Activated CD8-positive, alpha-beta T cell treated with anti-CD3 and anti-CD28 coated beads for 36 hours (primary cell): Measurements from ENCODE around the gene ARR3. TPM values are rescaled to one million over a fixed set of nuclear protein-coding genes. Genes with fewer than 3 reads are reported as not detected.
"Not testable (repeated sequence)": the region's sequence is repeated elsewhere in the genome, so short reads cannot be mapped to it uniquely, and the experiment has no call there.

Source experiments
- ATAC-seq: fragments of 200-7000 bp; cut with Tn5 transposase; one replicate; pipeline ENCODE4 v1.10.0; 2021; ENCODE audit warnings: mild to moderate bottlenecking, moderate library complexity
- CTCF ChIA-PET: fragments of 350-600 bp; sonication (Branson Sonifier 250); formaldehyde crosslinking; loops from one replicate; lab custom pipeline; 2021; ENCODE audit warnings: antibody characterized with exemption; lab: Charles Lee
- POLR2A ChIA-PET: fragments of 350-600 bp; sonication (Branson Sonifier 250); formaldehyde crosslinking; loops from one replicate; lab custom pipeline; 2021; ENCODE audit warnings: antibody characterized with exemption; lab: Charles Lee
- DNase-seq: peaks from one replicate; pipeline ENCODE4 v3.0.0-alpha.2; 2020
- H3K27ac Mint-ChIP-seq: one replicate; pipeline ENCODE4 v1.8.0; 2021; ENCODE audit warnings: mild to moderate bottlenecking, mixed read lengths
- H3K27me3 Mint-ChIP-seq: one replicate; pipeline ENCODE4 v1.8.0; 2021; ENCODE audit warnings: mixed read lengths
- H3K36me3 Mint-ChIP-seq: one replicate; pipeline ENCODE4 v1.8.0; 2021; ENCODE audit warnings: low read depth, mixed read lengths
- H3K4me1 Mint-ChIP-seq: one replicate; pipeline ENCODE4 v1.8.0; 2021; ENCODE audit warnings: low read depth, mixed read lengths
- H3K4me3 Mint-ChIP-seq: one replicate; pipeline ENCODE4 v1.8.0; 2021; ENCODE audit warnings: mild to moderate bottlenecking, moderate library complexity, mixed read lengths
- H3K9me3 Mint-ChIP-seq: one replicate; pipeline ENCODE4 v1.8.0; 2021; ENCODE audit warnings: mixed read lengths
- CTCF ChIP-seq: fragments of 200-600 bp; IDR thresholded peaks from one replicate; pipeline ENCODE4 v1.8.0; 2022; ENCODE audit warnings: antibody characterized with exemption, mild to moderate bottlenecking
- intact Hi-C: fragments of 100-400 bp; cut with micrococcal nuclease; formaldehyde crosslinking; loops from one replicate; pipeline ENCODE4 v1.10.0; 2022
- total RNA-seq, 2 experiments: library from RNA; stranded (reverse); gene quantifications; one replicate each; pipeline ENCODE4 v1.2.3, GENCODE V29; 2021

ARR3 gene
- total RNA-seq, 2 experiments from 2014 or later, result not detected

DNA sequence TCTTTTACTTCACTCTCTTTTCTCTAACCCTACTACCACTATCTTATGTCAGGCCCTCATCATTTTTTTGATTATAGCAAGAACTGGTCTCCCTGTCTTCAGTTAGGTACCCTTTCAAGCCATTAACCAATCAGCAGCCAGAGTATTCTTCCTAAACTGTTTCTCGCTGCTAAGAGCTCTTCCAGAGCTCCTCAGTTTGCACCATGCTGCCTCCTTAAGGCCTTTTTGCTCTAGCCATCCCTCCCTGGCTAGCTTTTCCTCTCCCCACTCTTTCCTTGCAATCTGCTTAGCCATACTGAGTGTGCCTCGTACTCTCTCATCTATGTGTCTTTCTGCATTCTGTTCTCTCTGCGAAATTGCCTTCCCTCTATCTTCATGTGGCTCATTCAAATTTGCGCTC, 54.6 kb downstream of the ARR3 start:
- intact Hi-C loops, result no loop called here
- CTCF ChIA-PET, result no interaction called here
- Mint-ChIP-seq H3K27me3 (no peaks in the 10 kb centered on the region), H3K27ac (no peak overlapping the region), H3K9me3 (no peaks in the 10 kb centered on the region), H3K4me3 (no peak overlapping the region), H3K4me1 (no peaks in the 10 kb centered on the region), H3K36me3 (no peaks in the 10 kb centered on the region)
- no peak for DNase-seq
- no peak for TF ChIP-seq CTCF
- POLR2A ChIA-PET, result no interaction called here
- ATAC-seq, result no peak

- H3K4me3 Mint-ChIP-seq, POLR2A ChIA-PET, H3K9me3 Mint-ChIP-seq, H3K36me3 Mint-ChIP-seq, H3K27me3 Mint-ChIP-seq, intact Hi-C loops, DNase-seq, CTCF ChIA-PET, H3K4me1 Mint-ChIP-seq, H3K27ac Mint-ChIP-seq, ATAC-seq: not testable (repeated sequence)
Measured at GRCh38 chrX:70323628-70324027, 55.5 kb downstream of the ARR3 start.

DNA sequence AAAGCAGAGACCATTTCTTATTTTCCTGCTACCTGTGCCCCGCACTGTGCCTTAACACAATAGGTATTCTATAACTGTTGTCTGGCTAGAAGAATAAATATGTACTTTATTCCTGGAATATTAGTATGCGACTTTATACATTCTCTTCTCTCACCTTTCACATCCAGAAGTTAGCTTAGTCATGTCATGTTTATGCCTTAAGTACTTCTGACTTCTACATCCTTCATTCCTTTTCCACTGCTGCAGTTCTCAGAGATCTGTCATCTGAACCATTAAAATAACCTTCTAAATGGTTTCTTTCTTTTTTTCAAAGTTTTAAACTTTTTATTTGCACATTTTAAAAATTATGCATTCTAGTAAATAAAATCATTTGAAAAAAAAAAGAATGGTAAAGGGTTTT, 56.2 kb downstream of the ARR3 start:
- intact Hi-C loops, result no loop called here
- H3K36me3 Mint-ChIP-seq, result no peaks in the 10 kb centered on the region
- no peak overlapping the region for H3K27ac Mint-ChIP-seq
- H3K27me3 Mint-ChIP-seq, result no peaks in the 10 kb centered on the region
- no peaks in the 10 kb centered on the region for H3K9me3 Mint-ChIP-seq
- POLR2A ChIA-PET, result no interaction called here
- CTCF ChIA-PET, result no interaction called here
- H3K4me1 Mint-ChIP-seq, result no peaks in the 10 kb centered on the region
- no peak for ATAC-seq
- no peak overlapping the region for H3K4me3 Mint-ChIP-seq
- no peak for TF ChIP-seq CTCF
- DNase-seq, result no peak

DNA sequence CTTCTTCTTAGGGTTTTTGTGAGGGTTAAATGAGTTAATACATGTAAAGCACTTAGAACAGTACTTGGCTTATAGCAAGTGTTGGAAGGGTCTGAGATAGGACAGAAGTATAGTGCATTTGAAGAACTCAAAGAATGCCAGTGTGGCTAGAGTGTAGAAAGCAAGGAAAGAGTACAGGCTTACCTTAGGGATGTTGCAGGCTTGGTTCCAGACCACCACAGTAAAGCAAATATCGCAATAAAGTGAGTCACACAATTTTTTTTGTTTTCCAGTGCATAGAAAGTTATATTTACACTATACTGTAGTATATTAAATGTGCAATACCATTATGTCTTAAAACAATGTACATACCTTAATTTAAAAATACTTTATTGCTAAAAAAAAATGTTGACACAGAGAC, 63.0 kb downstream of the ARR3 start:
- ATAC-seq (no peak), DNase-seq (no peak)
- Mint-ChIP-seq H3K36me3 (peaks cover 5% of the 10 kb centered on the region), H3K9me3 (no peaks in the 10 kb centered on the region), H3K4me3 (no peak overlapping the region), H3K27ac (no peak overlapping the region), H3K27me3 (no peaks in the 10 kb centered on the region), H3K4me1 (no peaks in the 10 kb centered on the region)
- CTCF ChIA-PET, result no interaction called here
- intact Hi-C loops, result no loop called here
- POLR2A ChIA-PET, result no interaction called here
- no peak for TF ChIP-seq CTCF

Other genes with a start within 250 kb of the ARR3 start
- gene AWAT2, start 218.4 kb upstream of the ARR3 start, total RNA-seq, result not detected
- not detected for gene OTUD6A, start 205.9 kb upstream of the ARR3 start, total RNA-seq
- gene IGBP1, start 134.9 kb upstream of the ARR3 start, total RNA-seq, result 10 to 100 TPM; 43.5 to 45.1 TPM
- not detected for gene DGAT2L6, start 90.9 kb upstream of the ARR3 start, total RNA-seq
- not detected for gene AWAT1, start 33.7 kb upstream of the ARR3 start, total RNA-seq
- under 1 TPM in 1 of 2 experiments, not detected in 1; 0.27 TPM for gene P2RY4, start 8.1 kb upstream of the ARR3 start, total RNA-seq
- gene RAB41, start 13.8 kb downstream of the ARR3 start, total RNA-seq, result not detected
- gene PDZD11, start 21.6 kb downstream of the ARR3 start, total RNA-seq, result 10 to 100 TPM; 18.6 to 20.8 TPM
- gene KIF4A, start 21.8 kb downstream of the ARR3 start, total RNA-seq, result 10 to 100 TPM; 19.5 to 22.3 TPM
- gene GDPD2, start 155.0 kb downstream of the ARR3 start, total RNA-seq, result not detected
- gene DLG3, start 176.5 kb downstream of the ARR3 start, total RNA-seq, result 10 to 100 TPM; 24.8 to 27.3 TPM